ENCODE measurements around the gene ESRRG.
"Not testable (repeated sequence)": the region's sequence is repeated elsewhere in the genome, so short reads cannot be mapped to it uniquely, and the experiment has no call there.

ESRRG gene

GRCh38 chr1:216710598-216711333 is 12.5 kb downstream of the ESRRG start:
- no peak for TF ChIP-seq EZH2phosphoT487 (conservative IDR thresholded peaks at IDR 0.05; ENCODE audit: low read length)
- TF ChIP-seq, protein P1, sequence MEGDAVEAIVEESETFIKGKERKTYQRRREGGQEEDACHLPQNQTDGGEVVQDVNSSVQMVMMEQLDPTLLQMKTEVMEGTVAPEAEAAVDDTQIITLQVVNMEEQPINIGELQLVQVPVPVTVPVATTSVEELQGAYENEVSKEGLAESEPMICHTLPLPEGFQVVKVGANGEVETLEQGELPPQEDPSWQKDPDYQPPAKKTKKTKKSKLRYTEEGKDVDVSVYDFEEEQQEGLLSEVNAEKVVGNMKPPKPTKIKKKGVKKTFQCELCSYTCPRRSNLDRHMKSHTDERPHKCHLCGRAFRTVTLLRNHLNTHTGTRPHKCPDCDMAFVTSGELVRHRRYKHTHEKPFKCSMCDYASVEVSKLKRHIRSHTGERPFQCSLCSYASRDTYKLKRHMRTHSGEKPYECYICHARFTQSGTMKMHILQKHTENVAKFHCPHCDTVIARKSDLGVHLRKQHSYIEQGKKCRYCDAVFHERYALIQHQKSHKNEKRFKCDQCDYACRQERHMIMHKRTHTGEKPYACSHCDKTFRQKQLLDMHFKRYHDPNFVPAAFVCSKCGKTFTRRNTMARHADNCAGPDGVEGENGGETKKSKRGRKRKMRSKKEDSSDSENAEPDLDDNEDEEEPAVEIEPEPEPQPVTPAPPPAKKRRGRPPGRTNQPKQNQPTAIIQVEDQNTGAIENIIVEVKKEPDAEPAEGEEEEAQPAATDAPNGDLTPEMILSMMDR (IDR thresholded peaks at IDR 0.05; ENCODE audit: insufficient read depth, low read length, poor library complexity, severe bottlenecking): no peak
- Histone ChIP-seq H3K9me2 (replicated peaks; ENCODE audit: insufficient read depth, low read length) (no peaks in the 10 kb centered on the region), H3K9ac (ENCODE audit: low read length) (no peak overlapping the region), H4K20me1 (ENCODE audit: low read depth, low read length) (no peaks in the 10 kb centered on the region), H3K36me3 (ENCODE audit: low read length) (no peaks in the 10 kb centered on the region), H3K4me3 (ENCODE audit: insufficient read depth, low read length, poor library complexity, severe bottlenecking) (no peak overlapping the region), H3K9me3 (ENCODE audit: insufficient read depth, low read length) (no peaks in the 10 kb centered on the region), H2AFZ (ENCODE audit: low read depth, low read length, severe bottlenecking) (no peak overlapping the region), H3F3A (ENCODE audit: insufficient read depth) (no peaks in the 10 kb centered on the region), H3K27me3 (ENCODE audit: low read length) (no peaks in the 10 kb centered on the region), H3K4me2 (ENCODE audit: low read depth, low read length, poor library complexity, severe bottlenecking) (no peak overlapping the region), H3K79me2 (ENCODE audit: insufficient read depth, low read length) (no peaks in the 10 kb centered on the region), H3K27ac (ENCODE audit: low read depth, low read length) (no peak overlapping the region)

DNA sequence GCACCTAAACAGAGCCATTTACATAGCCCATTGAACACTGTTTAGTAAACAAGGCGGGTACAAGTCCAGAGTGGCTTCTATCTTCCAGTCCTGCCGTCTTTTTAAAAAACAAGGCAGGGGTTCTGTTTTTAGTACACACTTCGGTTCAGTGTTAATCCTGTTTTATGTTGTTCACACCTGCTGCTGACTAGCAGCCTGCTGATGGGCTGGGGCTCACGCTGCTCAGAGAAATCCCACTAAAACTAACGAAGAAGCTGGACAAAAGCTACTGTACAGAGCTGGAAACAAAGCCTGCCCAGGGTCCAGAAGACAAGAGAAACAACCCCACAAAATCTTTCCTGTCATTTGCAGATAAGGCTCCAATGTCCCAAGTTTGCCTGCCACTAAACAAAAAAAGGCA is 13.2 kb downstream of the ESRRG start:
- Histone ChIP-seq H3K36me3 (ENCODE audit: low read length) (no peaks in the 10 kb centered on the region), H4K20me1 (ENCODE audit: low read depth, low read length) (no peaks in the 10 kb centered on the region), H3F3A (ENCODE audit: insufficient read depth) (no peaks in the 10 kb centered on the region), H3K79me2 (ENCODE audit: insufficient read depth, low read length) (no peaks in the 10 kb centered on the region), H3K9me2 (replicated peaks; ENCODE audit: insufficient read depth, low read length) (no peaks in the 10 kb centered on the region), H3K4me2 (ENCODE audit: low read depth, low read length, poor library complexity, severe bottlenecking) (no peak overlapping the region), H3K27ac (ENCODE audit: low read depth, low read length) (no peak overlapping the region), H3K27me3 (ENCODE audit: low read length) (no peaks in the 10 kb centered on the region), H2AFZ (ENCODE audit: low read depth, low read length, severe bottlenecking) (no peak overlapping the region), H3K4me3 (ENCODE audit: insufficient read depth, low read length, poor library complexity, severe bottlenecking) (no peak overlapping the region), H3K9me3 (ENCODE audit: insufficient read depth, low read length) (no peaks in the 10 kb centered on the region), H3K9ac (ENCODE audit: low read length) (no peak overlapping the region)
- no peak for TF ChIP-seq EZH2phosphoT487 (conservative IDR thresholded peaks at IDR 0.05; ENCODE audit: low read length)
- TF ChIP-seq, protein P1 (IDR thresholded peaks at IDR 0.05; ENCODE audit: insufficient read depth, low read length, poor library complexity, severe bottlenecking): no peak

DNA sequence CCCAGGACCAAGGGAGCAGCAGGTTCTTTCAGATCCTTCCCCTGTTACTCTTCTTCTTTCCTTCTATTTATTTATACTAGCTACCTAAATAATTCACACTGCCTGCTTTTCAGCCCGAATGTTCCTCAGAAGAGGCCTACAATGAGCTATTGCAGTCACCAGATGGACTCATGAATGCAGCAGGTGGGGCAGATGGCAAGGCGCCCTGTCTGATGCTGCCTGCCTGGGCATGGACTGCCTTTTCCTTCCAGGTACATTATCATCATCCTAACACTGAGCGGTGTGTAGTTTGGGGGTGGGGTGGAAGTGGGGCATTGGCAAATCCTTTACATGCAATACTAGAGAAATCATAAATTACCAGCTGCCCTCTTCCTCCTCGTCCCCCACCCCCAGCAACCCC is 17.6 kb downstream of the ESRRG start:
- H3K9ac ChIP-seq (ENCODE audit: low read length): no peak overlapping the region
- no peak overlapping the region for H2AFZ ChIP-seq (ENCODE audit: low read depth, low read length, severe bottlenecking)
- H4K20me1 ChIP-seq (ENCODE audit: low read depth, low read length): no peaks in the 10 kb centered on the region
- H3K79me2 ChIP-seq (ENCODE audit: insufficient read depth, low read length): no peaks in the 10 kb centered on the region
- no peaks in the 10 kb centered on the region for H3K9me3 ChIP-seq (ENCODE audit: insufficient read depth, low read length)
- H3K36me3 ChIP-seq (ENCODE audit: low read length): no peaks in the 10 kb centered on the region
- H3F3A ChIP-seq (ENCODE audit: insufficient read depth): no peaks in the 10 kb centered on the region
- TF ChIP-seq, protein P1 (IDR thresholded peaks at IDR 0.05; ENCODE audit: insufficient read depth, low read length, poor library complexity, severe bottlenecking): no peak
- no peak for TF ChIP-seq EZH2phosphoT487 (conservative IDR thresholded peaks at IDR 0.05; ENCODE audit: low read length)
- no peaks in the 10 kb centered on the region for H3K9me2 ChIP-seq (replicated peaks; ENCODE audit: insufficient read depth, low read length)
- H3K4me2 ChIP-seq (ENCODE audit: low read depth, low read length, poor library complexity, severe bottlenecking): no peak overlapping the region
- no peak overlapping the region for H3K4me3 ChIP-seq (ENCODE audit: insufficient read depth, low read length, poor library complexity, severe bottlenecking)
- no peaks in the 10 kb centered on the region for H3K27me3 ChIP-seq (ENCODE audit: low read length)
- no peak overlapping the region for H3K27ac ChIP-seq (ENCODE audit: low read depth, low read length)

DNA sequence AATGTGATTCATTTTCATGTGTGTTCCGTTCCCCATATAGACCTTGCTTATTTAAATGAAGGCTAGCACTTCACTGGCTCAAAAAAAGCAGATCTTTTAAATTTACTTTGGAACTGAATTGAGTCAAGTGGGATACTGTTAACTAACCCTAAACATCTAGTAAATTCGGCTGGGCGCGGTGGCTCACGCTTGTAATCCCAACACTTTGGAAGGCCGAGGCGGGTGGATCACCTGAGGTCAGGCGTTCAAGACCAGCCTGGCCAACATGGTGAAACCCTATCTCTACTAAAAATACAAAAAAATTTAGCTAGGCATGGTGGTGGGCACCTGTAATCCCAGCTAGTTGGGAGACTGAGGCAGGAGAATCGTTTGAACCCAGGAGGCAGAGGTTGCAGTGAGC is 19.2 kb downstream of the ESRRG start:
- H3K79me2 ChIP-seq (ENCODE audit: insufficient read depth, low read length); H3F3A ChIP-seq (ENCODE audit: insufficient read depth); H3K27ac ChIP-seq (ENCODE audit: low read depth, low read length); H3K9me3 ChIP-seq (ENCODE audit: insufficient read depth, low read length); H3K4me2 ChIP-seq (ENCODE audit: low read depth, low read length, poor library complexity, severe bottlenecking); H3K9ac ChIP-seq (ENCODE audit: low read length); H3K4me3 ChIP-seq (ENCODE audit: insufficient read depth, low read length, poor library complexity, severe bottlenecking); H3K27me3 ChIP-seq (ENCODE audit: low read length); H2AFZ ChIP-seq (ENCODE audit: low read depth, low read length, severe bottlenecking); H4K20me1 ChIP-seq (ENCODE audit: low read depth, low read length); H3K9me2 ChIP-seq (replicated peaks; ENCODE audit: insufficient read depth, low read length); H3K36me3 ChIP-seq (ENCODE audit: low read length): not testable (repeated sequence)
